Islet of Langerhans (tissue), 1 donor: ENCODE data around the gene TMEM117.
"Not testable (repeated sequence)": the region's sequence is repeated elsewhere in the genome, so short reads cannot be mapped to it uniquely, and the experiment has no call there.

Experiments
- FAIRE-seq: peaks from one replicate; lab custom pipeline; 2011; peaks lifted over from hg19 to GRCh38; lab: Jason Lieb, UNC

TMEM117 gene

DNA sequence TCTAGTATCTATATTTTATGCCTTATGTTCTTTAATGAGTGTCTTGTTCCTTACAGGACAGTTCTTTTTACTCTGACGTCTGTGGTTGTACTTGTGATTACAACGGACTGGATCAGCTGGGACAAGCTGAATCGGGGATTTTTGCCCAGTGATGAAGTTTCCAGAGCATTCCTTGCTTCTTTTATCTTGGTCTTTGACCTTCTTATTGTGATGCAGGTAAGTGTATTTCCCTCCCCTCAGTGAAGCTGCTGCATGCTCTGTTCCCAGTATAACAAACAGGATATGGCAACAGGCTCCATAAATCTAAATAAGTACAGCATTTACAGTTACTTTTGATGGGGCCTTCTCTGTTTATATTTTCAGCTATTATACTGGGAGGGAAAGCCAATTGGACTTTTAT, 463.6 kb downstream of the TMEM117 start:
- FAIRE-seq: no peak

DNA sequence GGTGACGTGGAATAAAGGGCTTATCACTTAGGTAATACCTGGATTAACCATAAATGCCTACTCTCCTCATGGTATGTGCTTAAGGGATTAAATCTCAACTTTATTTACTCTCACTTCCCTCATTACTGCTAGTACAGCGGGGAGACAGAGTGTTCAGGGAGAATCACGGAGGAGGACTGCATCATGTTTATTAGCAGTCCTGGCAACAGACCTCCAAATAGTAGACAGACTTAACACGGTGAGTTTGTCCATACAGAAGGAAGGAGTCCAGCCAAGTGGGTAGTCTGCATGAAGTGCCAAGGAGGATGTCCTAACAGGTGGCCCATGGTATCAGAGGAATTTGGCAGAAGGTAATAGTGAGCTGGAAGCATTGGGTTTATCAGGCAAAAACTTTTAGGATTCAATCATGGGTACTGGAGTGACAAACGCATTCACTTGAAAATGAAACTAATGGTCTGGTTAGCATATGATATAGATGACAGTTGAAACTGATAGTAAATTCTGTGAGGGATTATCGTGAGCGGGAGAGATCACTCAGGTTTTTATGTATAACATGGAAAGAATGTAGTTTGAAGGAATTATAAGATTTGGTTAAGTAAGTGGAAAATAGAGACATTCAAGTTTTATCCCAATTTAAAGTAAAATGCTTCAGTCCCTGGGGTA, 471.8 kb downstream of the TMEM117 start:
- no peak for FAIRE-seq

DNA sequence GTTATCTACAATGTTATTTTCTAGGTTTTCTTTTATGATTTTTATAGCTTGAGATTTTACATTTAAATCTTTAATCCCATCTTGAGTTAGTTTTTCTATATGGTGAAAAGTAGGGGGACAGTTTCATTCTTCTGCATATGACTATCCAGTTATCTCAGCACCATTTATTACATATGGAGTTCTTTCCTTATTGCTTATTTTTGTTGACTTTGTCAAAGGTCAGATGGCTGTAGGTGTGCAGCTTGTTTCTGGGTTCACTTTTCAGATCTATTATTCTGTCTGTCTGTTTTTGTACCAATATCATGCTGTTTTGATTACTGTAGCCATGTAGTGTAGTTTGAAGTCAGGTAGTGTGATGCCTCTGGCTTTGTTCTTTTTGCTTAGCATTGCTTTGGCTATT, 477.3 kb downstream of the TMEM117 start:
- no peak for FAIRE-seq

DNA sequence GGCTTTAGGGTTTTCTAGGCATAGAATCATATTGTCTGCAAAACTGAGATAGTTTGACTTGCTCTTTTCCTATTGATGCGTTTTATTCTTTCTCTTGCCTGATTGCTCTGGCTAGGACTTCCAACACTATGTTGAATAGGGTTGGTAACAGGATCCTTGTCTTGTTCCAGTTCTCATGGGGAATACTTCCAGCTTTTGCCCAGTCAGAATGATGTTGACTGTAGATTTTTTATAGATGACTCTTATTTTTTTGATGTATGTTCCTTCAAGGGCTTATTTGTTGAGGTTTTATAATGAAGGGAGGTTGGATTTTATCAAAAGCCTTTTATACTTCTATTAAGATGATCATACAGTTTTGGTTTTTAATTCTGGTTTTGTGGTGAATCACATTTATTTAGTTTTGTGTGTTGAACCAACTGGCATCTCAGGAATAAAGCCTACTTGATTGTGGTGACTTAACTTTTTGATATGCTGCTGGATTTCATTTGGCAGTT, 478.2 kb downstream of the TMEM117 start:
- no peak for FAIRE-seq

DNA sequence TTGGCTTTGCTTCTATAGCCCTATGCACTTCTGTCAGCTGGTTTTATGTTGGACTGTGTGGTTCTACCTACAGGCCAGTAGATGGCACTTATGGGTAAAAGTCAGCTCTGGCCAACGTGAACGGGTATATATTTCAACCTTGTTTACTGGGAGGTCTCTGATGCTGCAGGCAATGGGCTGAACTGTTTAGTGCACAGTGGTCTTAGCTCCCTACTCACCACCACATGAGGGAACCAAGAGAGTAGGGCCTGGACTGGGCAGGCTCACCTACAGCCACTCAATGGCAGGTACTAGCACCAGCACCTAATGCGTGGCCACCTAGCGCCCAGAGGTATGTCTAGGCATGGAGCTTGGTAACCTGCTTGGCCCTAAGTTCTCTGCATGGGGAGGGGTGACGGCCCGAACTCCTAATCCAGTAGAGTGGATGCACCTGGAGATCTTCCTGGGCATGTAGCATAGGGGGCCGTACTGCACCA, 481.8 kb downstream of the TMEM117 start:
- no peak for FAIRE-seq

DNA sequence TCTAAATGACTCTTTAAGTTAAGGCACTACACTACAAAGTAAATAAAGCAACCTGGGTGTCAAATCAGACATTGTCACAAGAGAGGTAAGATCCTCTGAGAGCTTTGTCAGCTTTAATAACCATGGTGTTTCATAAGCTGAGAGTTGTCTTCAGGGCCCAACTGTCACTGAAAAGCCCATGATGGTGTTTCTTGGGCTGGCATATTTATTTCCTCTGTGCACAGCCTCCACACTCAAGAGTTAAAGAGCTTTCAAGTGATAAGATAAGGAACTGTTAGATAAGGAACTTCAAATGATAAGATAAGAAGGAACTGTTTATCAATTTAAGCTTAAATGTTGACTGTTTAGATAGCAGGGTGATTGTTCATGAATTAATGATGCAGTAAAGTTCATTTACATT, 495.4 kb downstream of the TMEM117 start:
- no peak for FAIRE-seq

DNA sequence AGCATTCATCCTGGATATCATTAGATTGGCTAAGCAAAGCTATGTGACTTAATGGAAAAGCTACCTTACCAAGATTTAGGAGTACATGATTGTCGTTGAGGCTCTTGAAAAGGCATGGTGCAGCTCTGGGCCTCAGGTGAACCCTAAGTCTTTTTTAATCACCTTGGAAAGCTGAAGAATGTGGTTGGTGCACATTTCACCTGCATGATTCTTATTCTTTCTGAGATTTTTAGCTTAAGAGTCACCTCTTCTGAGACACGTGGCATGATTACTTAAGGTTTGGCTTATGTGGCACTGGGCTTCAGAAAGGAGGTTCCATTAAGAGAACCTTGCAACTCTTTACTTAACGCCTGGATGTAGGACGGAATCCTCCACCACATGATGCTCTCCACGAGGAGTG, 498.5 kb downstream of the TMEM117 start:
- FAIRE-seq: no peak

DNA sequence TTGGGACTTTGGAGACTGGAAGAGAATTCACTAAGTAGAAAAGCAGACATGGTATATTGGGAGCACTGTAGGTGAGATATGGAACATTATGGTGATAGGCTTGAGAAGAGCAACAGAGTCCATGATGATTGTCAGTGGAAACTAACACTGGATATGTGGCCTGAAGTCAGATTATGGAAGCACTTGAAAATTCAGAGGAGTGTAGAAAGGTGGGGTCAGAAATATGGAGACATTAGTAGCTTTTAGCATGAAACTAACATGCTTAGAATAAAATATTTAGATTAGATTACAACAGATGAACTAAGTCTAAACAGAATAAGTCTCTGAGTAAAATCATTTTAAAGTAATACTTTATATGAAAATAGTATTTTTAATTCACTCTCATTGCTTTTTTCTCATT, 499.1 kb downstream of the TMEM117 start:
- no peak for FAIRE-seq

DNA sequence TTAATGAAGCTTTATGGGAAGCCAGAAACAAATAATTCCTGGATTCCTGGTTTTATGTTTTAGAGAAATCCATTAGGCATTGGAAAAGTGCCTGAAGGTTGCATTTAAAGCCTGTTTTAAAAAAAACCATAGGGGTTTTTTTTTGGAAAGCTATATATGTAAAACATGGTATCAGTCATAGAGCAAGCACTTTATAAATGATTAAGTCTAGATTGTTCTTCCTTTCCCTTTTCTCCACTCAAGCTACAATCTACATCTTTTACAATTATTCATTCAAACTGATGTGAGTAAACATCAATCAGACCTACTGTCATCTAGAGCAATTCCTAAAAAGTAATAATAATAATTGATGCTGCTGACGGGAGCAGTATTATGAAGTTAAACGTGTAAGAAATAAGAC, 500.7 kb downstream of the TMEM117 start:
- no peak for FAIRE-seq

DNA sequence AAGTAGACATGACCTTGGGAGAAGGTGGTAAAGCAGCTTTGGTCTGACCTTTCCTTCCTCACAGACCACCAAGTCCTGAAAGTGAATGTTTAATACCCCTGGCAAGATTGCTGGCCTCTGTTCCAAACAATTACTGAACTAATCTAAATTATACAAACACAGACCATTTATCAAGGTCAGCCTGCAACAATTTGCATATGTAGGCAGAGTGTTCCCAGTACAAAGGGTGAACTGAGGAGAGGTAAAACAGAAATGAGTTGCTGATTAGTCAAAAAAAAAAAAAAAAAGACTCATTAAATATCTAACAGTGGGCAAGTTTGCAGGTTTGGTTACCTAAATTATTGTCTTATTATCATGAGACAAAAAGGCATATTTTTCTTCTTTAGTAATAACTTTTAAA, 506.5 kb downstream of the TMEM117 start:
- no peak for FAIRE-seq

DNA sequence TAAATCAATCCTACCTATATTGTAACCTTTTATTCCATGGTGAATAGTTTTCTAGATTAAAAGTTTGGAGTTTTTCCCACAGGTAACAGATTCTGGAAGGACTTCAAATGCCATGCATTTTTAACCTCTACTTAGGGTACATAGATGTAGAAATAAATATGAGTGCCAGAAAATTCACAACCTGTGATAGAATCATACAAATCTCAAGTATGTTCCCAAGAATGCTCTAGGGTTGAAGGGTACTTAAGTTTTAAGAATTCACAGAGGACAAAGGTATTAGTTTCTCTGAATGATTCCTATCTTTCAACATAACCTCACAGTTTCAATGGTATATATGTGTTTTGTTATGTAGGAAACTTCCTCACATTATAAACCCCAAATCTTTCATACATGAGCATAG, 511.3 kb downstream of the TMEM117 start:
- FAIRE-seq: no peak

DNA sequence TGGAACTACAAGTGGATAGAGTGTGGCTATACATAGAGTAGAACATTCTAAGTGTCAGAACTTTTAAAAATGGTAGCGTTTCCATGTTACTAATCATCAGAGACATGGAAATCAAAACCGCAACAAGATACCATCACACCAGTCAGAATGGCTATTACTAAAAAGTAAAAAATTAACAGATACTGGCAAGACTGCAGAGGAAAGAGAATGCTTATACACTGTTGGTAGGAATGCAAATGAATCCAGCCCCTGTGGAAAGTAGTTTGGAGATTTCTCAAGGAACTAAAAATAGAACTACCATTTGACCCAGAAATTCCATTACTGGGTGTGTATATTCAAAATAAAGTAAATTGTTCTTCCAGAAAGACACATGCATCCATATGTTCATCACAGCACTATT, 521.6 kb downstream of the TMEM117 start:
- FAIRE-seq: no peak

DNA sequence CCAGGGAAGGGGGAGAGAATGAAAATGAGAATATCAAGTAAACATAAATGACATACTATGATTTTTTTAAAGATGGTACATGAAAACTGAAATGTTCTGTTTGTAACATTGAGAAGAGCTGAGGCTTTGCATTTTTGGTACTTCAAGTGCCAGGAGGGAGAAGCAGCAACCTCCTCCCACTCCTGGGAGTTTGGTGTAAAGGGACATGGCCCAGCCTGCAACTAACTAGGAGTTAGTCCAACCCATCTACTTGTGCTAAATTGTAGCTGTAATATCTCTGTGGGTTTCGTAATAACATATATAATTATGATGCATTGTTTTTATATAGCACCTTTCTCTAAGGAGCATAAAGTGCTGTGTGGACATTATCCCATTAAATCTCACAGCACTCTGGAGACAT, 522.8 kb downstream of the TMEM117 start:
- FAIRE-seq: no peak

DNA sequence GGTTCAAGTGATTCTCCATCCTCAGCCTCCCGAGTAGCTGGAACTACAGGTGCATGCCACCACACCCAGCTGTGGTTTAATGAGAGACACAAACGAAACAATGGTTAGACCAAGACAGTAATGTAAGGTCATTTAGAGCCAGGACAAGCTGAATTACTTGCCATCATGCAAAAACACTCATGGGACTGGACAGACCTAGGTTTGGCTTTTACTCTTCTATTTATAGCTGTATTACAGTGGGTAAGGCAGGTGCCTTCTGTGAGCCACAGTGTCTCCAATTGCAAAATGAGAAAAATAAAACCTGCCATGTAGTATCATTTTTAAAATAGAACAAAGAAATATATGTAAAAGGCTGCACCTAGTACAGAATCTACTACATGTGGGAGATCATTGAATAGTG, 527.1 kb downstream of the TMEM117 start:
- no peak for FAIRE-seq

DNA sequence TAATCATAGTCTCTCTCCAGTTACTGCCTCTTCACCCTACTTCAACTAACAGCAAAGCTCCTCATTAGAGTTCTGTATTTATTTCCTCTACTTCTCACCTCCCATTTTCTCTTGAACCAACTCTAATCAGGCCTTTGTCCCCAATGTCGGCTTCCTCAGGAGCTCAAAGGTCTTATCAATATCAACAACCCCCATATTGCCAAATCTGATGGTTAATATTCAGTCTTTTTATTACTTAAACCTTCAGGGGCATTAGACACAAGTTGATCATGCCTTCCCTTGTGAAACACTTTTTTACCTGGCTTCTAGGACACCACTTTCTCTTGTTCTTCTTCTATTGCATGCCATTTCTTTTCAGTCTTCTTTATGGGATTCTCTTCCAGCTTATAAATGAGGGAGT, 531.3 kb downstream of the TMEM117 start:
- no peak for FAIRE-seq

DNA sequence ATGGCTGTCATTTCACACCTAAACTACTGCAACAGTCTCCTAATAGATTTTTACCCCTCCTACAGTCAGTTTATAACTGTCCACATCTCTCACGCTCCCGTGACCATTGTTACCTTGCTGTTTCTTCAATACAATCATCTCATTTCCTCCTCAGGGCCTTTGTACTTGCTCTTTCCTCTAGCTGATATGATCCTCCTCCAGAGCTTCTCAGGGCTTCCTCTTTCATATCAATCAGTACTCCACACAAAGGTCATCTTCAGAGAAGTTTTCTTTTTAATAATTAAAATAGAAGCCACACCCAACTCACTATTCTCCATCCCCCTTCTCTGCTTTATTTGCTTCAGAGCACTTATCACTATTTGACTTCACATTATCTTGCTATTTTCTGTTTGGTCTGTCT, 532.0 kb downstream of the TMEM117 start:
- FAIRE-seq: no peak

DNA sequence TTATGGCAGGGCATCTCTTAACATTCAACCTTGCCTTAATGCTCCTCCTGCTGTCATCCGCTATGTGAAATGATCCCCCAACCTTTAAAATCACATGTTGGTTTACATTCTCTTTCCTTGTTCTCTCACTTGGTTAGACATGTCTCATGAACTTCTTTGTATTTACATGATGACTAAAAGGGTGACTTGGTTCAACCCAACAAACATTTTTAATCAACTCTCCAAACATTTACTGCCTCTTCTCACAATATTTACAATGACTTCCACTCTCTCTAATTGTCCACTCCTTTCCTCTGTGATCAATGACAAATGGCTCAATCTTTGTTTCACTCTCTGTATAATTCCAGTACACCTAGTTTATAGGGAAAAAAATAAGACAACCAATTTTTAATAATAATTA, 534.1 kb downstream of the TMEM117 start:
- no peak for FAIRE-seq

DNA sequence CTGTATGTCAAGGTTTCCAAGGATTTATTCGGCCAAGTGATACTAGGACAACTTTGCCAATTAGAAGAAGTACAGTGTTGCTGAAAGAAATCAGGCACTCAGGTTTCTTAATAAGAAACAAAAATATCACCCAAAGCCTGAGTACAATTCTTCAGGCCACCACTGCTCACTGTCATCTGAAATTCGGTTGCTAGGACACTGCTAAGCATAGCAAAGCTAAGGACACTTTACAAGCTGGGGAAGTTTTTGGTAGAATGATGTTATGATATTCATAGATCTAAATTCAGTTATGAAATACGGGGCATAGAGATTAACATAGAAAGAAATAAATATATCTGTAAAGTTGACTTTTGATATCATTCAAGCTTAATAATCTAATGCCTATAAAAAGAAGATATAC, 535.1 kb downstream of the TMEM117 start:
- FAIRE-seq: peak; percentile 56

DNA sequence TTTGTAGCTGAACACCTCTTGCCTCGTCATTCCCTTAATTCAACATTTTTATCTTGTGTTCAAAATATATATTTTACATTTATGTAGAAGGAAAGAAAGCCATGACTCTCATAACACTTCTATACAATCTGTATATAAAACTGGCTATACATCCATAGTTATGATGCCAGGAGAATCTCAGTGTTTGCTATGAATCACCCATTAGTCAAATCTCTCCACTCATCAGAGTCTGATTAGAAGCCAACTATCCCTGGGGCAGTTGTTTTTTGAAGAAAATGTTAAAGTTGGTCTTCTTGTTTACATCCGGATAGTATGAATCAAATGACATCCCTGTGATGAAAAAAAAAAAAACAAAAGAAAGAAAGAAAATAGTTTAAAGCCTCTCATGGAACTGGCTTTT, 536.4 kb downstream of the TMEM117 start:
- FAIRE-seq: no peak

DNA sequence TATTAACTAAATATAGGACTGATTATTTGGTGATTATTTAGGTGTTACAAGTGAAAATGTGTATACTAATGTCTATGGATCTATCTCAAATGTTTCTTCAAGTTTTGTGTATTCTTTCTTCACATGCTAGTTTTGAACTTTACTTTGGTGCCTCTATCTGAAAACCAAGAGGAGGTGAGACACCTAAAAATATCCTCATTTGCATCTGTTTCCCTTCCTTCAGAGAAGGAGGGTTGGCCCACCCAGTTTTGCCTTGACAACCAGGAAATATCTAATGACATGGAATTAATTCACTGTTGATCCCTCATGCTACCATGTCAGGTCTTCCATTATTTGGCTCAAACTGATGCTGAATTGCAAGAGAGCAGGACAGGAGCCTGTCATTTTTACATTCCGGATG, 539.8 kb downstream of the TMEM117 start:
- FAIRE-seq: no peak

DNA sequence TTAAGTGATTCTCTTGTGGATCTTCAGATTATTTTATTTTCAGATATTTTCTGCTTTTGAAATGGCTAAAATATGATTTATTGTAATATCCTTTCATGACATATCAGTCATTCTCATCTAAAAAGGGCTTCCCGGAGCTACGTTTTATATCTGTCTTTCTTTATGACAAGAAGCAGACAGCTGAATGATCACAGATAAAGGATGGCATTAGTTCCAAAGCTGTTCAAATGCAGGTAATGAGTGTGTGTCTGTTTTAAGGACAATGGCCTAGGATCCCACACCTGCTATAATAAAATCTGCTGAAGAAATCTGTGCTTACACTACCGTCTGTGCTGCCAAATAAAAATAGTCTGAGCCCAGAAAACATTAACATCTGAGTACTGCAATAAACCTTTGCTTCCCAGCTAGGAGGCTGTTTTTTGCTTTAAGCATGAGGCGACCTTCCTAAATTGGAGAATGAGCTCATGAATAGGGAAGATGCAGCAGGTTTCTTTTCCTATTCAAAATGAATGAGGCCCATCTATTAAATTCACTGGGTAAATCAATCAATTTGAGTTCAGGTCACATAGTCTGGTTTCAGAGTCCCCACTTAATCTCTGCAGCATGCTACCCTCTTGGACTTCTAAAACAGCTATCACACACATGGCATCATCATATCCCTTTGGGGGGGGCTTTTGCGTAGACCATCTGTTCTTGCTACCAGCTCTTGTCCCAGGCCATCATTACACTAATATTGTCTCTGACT, 541.7 kb downstream of the TMEM117 start:
- no peak for FAIRE-seq

DNA sequence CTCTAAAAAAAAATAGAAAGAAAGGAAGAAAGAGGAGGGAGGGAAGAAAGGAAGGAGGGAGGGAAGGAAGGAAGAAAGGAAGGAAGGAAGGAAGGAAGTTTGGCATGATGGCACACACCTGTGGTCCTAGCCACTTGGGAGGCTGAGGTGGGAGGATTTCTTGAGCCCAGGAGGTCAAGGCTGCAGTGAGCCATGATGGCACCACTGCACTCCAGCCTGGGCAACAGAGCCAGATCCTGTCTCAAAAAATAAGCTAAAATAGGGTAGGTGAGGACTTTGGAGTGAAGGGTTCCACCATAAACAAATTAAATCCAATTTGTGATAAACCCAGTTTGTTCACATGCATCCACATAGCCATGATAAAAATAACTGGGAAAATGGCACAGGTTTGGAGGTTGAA, 543.2 kb downstream of the TMEM117 start:
- not testable (repeated sequence) for FAIRE-seq

DNA sequence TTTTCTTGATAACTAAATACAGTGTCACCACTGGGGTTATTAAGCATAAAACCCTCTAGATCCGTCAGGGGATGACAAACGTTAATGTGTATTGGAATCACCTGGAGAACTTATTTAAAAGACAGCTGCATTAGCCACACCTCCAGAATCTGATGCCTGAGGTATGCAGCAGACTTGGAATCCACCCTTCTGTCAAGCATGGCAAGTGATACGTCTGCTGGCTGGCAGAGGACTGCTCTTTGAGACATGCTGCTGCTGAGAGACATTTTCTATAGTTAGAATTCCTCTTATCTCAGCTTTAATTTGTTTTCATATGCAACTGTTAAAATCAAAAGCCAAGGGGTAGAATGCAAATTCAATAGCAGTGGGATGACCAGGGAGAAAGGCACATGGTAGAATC, 544.0 kb downstream of the TMEM117 start:
- FAIRE-seq: no peak

DNA sequence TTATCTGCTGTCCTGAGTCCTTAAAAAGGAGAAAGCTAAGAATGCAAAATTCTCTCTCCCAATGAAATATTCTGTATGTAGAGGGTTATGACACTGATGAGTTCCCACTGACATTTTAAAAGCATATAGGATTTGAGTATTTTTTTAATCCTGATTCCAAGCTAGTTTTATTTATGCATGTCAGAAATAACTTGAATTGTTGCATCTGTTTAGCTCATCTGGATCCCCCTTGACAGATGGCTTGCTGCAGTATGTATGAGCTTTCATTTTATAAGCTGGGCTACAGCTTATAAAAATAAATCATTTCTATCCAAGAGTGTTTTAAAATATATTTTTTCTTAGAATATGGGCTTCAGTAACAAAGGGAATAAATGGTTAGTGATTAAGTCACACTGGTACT, 545.0 kb downstream of the TMEM117 start:
- no peak for FAIRE-seq
